Kidney (tissue), 14 donors: Measurements from ENCODE around the gene PCGF1. TPM values are rescaled to one million over a fixed set of nuclear protein-coding genes. Genes with fewer than 3 reads are reported as not detected.

Source experiments
- DNase-seq, 5 donors: peaks; one replicate each; pipeline ENCODE4 v3.0.0-alpha.2; 2013 to 2020
- FAIRE-seq: peaks from 2 replicates; lab custom pipeline; 2012; peaks lifted over from hg19 to GRCh38; lab: Jason Lieb, UNC
- H3K27ac ChIP-seq, 2 donors: one replicate each; pipeline ENCODE4 v1.7.0; 2013; ENCODE audit warnings: low read depth in 2 of 2, low read length in 2 of 2, inconsistent platforms in 1 of 2
- H3K27me3 ChIP-seq: one replicate; pipeline ENCODE4 v1.7.1; 2013; ENCODE audit warnings: low read length, inconsistent platforms; ENCODE audit not compliant: control insufficient read depth, insufficient read depth
- H3K36me3 ChIP-seq, 3 donors: one replicate each; pipeline versions ENCODE4 v1.7.0 to v1.7.1; 2013; ENCODE audit warnings: low read length in 3 of 3, control low read depth in 1 of 3, inconsistent platforms in 1 of 3; ENCODE audit not compliant: insufficient read depth in 3 of 3, control insufficient read depth in 2 of 3
- H3K4me1 ChIP-seq, 3 donors: one replicate each; pipeline versions ENCODE4 v1.7.0 to v1.7.1; 2013; ENCODE audit warnings: low read length in 3 of 3, inconsistent platforms in 1 of 3, low read depth in 1 of 3; ENCODE audit not compliant: control insufficient read depth in 2 of 3, insufficient read depth in 2 of 3
- H3K4me3 ChIP-seq, 3 donors: one replicate each; pipeline versions ENCODE4 v1.7.0 to v1.8.1; 2013; ENCODE audit warnings: low read length in 3 of 3, control low read depth in 1 of 3, inconsistent platforms in 1 of 3
- H3K9ac ChIP-seq, 3 donors: one replicate each; pipeline versions ENCODE4 v1.7.0 to v1.7.1; 2013; ENCODE audit warnings: low read length in 3 of 3, control low read depth in 1 of 3, inconsistent platforms in 1 of 3
- H3K9me3 ChIP-seq, 3 donors: one replicate each; pipeline versions ENCODE4 v1.7.0 to v1.7.1; 2013; ENCODE audit warnings: low read length in 3 of 3, control low read depth in 1 of 3, inconsistent platforms in 1 of 3; ENCODE audit not compliant: control insufficient read depth in 2 of 3, insufficient read depth in 1 of 3
- intact Hi-C: fragments of 100-400 bp; cut with DNase I; formaldehyde crosslinking; loops from one replicate; pipeline ENCODE4 v1.11.1; 2022
- polyA plus RNA-seq: library from polyadenylated mRNA; stranded (reverse); fragments of 350-450 nt; fragmentation: Illumina TruSeq; extraction: RNeasy Lipid Tissue Mini Kit (QIAGEN cat#74804); gene quantifications from one replicate; pipeline ENCODE4 v1.2.3, GENCODE V29; 2014; ENCODE audit warnings: low read depth, low replicate concordance; ENCODE audit not compliant: insufficient read depth
- total RNA-seq: library from RNA; stranded (reverse); fragmentation: NEBNext Ultra II Directional; extraction: Animal tissue kit (Norgen Biotek cat#: 25700); gene quantifications from one replicate; pipeline ENCODE4 v1.2.1, GENCODE V29; 2021
- TF ChIP-seq, protein P1 (sequence below): IDR thresholded peaks from 3 replicates; pipeline ENCODE4 v1.5.1; 2012; ENCODE audit warnings: mild to moderate bottlenecking, moderate library complexity, borderline replicate concordance; ENCODE audit not compliant: insufficient read depth; ENCODE audit errors: extremely low read depth
- donor health status: control.
- donor health status: control.
- donor health status: control.
- donor health status: control.
- donor health status: control.
- donor health status: DM: yes; HTN: yes; CAD: no.
- donor health status: Normal renal cell carcinoma (clear cell type).

The PCGF1 gene
- total and polyA plus RNA-seq, 2 donors from 2014 or later = 20.1 to 20.7 TPM

DNA sequence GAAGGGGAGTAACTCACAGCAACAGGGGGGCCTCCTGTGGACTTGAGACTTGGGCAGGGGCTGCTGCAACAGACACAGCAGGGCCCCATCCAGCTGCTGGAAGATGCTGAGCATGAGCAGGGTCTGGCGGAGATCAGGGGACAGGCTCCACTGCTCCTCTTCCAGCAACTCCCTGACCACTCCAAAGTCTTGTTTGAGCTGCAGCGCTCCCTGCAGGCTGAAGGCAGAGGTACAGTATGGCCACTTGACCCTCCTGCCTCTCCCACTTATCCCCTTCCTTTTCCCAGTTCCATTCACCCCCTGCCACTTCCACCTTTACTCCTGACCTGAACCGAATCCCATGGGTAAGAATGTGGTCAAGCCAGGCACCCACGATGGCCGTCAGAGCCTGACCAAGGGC, 32.6 kb downstream of the PCGF1 start:
- DNase-seq (peak in 1 of 5 donors; percentile 55), FAIRE-seq (no peak)
- H3K27me3 ChIP-seq = no peaks in the 10 kb centered on the region
- H3K36me3 ChIP-seq = peaks cover 0 to 13% (median 13%) of the 10 kb centered on the region in 3 donors
- TF ChIP-seq, protein P1, sequence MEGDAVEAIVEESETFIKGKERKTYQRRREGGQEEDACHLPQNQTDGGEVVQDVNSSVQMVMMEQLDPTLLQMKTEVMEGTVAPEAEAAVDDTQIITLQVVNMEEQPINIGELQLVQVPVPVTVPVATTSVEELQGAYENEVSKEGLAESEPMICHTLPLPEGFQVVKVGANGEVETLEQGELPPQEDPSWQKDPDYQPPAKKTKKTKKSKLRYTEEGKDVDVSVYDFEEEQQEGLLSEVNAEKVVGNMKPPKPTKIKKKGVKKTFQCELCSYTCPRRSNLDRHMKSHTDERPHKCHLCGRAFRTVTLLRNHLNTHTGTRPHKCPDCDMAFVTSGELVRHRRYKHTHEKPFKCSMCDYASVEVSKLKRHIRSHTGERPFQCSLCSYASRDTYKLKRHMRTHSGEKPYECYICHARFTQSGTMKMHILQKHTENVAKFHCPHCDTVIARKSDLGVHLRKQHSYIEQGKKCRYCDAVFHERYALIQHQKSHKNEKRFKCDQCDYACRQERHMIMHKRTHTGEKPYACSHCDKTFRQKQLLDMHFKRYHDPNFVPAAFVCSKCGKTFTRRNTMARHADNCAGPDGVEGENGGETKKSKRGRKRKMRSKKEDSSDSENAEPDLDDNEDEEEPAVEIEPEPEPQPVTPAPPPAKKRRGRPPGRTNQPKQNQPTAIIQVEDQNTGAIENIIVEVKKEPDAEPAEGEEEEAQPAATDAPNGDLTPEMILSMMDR = no peak
- H3K9ac ChIP-seq = no peak overlapping the region
- intact Hi-C loops = no loop called here
- H3K4me1 ChIP-seq = peaks cover 0 to 2% (median 0%) of the 10 kb centered on the region in 3 donors
- no peak overlapping the region for H3K4me3 ChIP-seq
- H3K27ac ChIP-seq = no peak overlapping the region
- no peaks in the 10 kb centered on the region for H3K9me3 ChIP-seq

DNA sequence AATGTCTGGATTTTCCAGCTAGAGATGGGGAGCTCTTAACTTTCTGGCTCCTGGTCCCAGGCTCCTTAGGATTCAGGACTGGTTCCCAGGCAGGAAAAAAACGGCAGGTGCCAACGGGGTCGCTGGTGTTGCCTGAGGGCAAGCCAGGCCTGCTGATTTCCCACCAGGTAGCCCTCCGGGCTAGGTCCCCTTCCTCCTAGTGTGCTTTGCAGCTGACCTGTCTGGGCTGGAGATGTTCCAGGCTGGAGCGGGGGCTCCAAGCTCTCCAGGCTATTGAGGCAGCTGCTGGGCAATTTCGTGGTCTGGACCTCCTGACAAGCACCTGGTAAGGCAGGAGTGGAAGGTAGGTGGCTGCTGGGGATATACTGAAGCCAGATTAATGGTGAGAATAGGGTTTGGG, 33.0 kb downstream of the PCGF1 start:
- no peak overlapping the region for H3K4me3 ChIP-seq
- peak in 1 of 5 donors; percentile 64 for DNase-seq
- TF ChIP-seq, protein P1 = no peak
- H3K9me3 ChIP-seq = no peaks in the 10 kb centered on the region
- H3K9ac ChIP-seq = no peak overlapping the region
- peaks cover 0 to 13% (median 13%) of the 10 kb centered on the region in 3 donors for H3K36me3 ChIP-seq
- intact Hi-C loops = no loop called here
- no peaks in the 10 kb centered on the region for H3K27me3 ChIP-seq
- H3K27ac ChIP-seq = no peak overlapping the region
- H3K4me1 ChIP-seq = peaks cover 0 to 2% (median 0%) of the 10 kb centered on the region in 3 donors
- FAIRE-seq = no peak

DNA sequence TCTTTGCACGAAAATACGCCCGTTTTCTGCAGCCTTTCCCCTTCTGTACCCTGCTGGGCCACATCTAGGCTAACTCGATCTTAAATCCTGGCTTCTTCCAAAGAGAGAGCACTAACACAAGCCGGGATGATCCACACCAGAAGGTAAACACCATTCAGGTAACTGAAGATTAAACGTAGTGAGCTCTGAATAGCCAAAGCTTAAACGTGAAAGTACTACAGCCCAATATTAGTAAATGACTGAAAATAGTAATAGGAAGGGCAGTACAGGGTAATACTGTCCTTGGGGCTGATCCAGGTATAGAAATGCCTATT, 34.6 kb downstream of the PCGF1 start:
- peaks cover 0 to 13% (median 13%) of the 10 kb centered on the region in 3 donors for H3K36me3 ChIP-seq
- no peaks in the 10 kb centered on the region for H3K9me3 ChIP-seq
- H3K4me1 ChIP-seq = peaks cover 0 to 2% (median 0%) of the 10 kb centered on the region in 3 donors
- FAIRE-seq = no peak
- H3K9ac ChIP-seq = peak overlapping the region; percentile 62 to 98 (median 68)
- H3K27me3 ChIP-seq = no peaks in the 10 kb centered on the region
- peak overlapping the region; percentile 80 to 94 for H3K27ac ChIP-seq
- intact Hi-C loops = no loop called here
- no peak for DNase-seq
- peak overlapping the region; percentile 78 to 97 (median 96) for H3K4me3 ChIP-seq
- TF ChIP-seq, protein P1 = no peak
